GM21367 (cell line): ENCODE measurements around the gene KDM6B.
"Not testable (repeated sequence)": the region's sequence is repeated elsewhere in the genome, so short reads cannot be mapped to it uniquely, and the experiment has no call there.

ENCODE experiments used
- ATAC-seq: cut with Tn5 transposase; IDR thresholded peaks from one replicate; pipeline ENCODE4 v1.9.1; 2021; ENCODE audit not compliant: unreplicated experiment

KDM6B gene, protein sequence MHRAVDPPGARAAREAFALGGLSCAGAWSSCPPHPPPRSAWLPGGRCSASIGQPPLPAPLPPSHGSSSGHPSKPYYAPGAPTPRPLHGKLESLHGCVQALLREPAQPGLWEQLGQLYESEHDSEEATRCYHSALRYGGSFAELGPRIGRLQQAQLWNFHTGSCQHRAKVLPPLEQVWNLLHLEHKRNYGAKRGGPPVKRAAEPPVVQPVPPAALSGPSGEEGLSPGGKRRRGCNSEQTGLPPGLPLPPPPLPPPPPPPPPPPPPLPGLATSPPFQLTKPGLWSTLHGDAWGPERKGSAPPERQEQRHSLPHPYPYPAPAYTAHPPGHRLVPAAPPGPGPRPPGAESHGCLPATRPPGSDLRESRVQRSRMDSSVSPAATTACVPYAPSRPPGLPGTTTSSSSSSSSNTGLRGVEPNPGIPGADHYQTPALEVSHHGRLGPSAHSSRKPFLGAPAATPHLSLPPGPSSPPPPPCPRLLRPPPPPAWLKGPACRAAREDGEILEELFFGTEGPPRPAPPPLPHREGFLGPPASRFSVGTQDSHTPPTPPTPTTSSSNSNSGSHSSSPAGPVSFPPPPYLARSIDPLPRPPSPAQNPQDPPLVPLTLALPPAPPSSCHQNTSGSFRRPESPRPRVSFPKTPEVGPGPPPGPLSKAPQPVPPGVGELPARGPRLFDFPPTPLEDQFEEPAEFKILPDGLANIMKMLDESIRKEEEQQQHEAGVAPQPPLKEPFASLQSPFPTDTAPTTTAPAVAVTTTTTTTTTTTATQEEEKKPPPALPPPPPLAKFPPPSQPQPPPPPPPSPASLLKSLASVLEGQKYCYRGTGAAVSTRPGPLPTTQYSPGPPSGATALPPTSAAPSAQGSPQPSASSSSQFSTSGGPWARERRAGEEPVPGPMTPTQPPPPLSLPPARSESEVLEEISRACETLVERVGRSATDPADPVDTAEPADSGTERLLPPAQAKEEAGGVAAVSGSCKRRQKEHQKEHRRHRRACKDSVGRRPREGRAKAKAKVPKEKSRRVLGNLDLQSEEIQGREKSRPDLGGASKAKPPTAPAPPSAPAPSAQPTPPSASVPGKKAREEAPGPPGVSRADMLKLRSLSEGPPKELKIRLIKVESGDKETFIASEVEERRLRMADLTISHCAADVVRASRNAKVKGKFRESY (N-terminal part only)

DNA sequence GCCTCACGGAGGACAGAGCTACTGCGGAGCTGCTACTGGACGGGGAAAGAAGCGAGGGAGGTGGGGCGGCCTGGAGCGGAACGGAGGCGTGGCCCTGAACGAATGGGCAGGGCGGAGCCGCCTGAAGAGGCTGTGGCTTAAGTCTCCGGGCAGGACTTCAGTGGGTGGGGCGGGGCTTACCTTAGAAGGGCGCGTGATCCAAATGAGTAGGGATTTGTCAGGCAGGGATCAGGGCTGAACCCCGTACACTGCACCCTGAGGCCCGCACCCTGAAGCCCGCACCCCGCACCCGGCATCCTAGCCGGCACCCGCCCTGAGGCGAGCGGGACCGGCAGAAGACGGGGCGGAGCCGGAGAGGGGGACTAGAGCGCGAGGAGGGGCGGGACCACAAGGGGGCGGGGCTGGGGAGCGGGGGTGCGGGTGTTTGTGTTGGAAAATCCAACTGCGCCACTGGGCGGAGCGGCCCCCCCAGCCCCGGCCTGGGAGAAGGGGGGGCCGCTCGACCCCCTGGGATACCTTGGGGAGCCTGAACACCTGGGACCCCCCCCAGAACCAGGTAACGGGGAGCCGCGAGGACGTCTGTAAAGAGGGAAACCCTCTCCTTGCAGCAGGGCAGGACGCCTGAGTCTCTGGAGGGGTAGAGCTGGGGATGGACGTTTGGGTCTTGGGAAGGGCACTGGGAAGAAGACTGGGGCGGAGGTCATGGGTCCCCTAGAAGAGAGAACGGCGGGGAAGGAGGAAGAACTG is at the start of gene KDM6B:
KDM6B (plus strand) TSS at position 423 of the 747 bp plus-strand sequence. CDS start 11,338 bp downstream, outside the sequence.
- ATAC-seq, result peak; percentile 33

DNA sequence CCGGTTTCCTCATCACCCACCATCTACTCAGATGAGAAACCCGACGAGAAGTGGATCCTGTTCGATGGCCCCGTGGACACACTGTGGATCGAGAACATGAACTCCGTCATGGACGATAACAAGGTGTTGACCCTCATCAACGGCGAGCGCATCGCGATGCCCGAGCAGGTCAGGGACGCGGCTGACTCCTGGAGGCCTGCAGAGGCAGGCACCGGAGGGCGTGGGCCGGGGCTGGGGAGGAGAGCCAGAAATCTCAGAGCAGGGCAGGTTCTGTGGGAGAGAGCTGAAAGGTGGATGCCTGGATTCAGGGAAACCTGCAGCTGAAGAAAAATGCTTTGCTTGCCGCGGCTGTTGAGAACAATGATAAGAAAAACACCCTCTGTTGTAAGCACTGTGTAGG is 47.2 kb upstream of the KDM6B start:
- ATAC-seq, result no peak

DNA sequence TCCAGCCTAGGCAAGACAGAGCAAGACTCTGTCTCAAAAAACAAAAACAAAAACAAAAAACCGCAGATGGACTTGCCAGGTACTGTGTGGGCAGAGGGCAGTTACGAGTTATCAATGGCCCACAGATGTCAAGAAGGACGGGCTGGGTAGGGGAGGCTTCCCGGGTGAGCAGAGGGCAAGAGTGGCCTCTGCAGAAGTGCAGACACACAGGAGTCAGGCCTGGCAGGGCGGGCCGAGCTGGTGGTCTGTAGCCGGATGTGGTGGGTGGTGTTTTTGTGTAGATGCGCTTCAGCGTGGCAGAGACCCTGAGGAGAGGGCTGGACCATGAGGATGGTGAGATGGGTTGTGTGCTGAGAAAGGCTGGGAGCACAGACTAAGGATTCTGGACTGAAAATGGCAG is 44.9 kb upstream of the KDM6B start:
- ATAC-seq, result no peak

DNA sequence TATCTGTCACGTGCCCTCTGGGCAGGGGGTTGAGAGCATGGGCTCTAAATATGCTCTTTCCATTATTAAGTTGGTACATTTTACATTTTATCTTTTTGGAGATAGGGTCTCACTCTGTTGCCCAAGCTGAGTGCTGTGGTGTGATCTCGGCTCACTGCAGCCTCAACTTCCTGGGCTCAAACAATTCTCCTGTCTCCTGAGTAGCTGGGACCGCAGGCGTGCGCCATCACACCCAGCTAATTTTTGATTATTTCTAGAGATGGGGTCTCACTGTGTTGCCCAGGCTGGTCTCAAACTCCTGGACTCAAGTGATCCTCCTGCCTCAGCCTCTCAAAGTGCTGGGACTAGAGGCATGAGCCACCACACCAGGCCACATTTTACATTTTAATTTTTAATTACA is 43.9 kb upstream of the KDM6B start:
- ATAC-seq, result no peak

DNA sequence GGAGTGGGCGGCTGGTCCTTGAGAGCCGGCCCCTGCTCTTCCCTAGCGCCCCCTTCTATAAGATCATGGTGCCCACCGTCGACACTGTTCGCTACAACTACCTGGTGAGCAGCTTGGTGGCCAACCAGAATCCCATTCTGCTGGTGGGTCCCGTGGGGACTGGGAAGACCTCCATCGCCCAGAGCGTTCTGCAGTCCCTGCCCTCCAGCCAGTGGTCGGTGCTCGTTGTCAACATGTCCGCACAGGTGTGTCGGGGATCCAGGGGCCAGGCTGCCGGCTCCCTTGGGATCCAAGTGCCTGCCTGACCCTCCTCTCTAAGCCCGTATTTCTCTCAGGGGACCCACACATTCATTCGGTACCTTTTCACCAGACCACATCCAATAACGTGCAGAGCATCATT is 41.4 kb upstream of the KDM6B start:
- ATAC-seq, result no peak

DNA sequence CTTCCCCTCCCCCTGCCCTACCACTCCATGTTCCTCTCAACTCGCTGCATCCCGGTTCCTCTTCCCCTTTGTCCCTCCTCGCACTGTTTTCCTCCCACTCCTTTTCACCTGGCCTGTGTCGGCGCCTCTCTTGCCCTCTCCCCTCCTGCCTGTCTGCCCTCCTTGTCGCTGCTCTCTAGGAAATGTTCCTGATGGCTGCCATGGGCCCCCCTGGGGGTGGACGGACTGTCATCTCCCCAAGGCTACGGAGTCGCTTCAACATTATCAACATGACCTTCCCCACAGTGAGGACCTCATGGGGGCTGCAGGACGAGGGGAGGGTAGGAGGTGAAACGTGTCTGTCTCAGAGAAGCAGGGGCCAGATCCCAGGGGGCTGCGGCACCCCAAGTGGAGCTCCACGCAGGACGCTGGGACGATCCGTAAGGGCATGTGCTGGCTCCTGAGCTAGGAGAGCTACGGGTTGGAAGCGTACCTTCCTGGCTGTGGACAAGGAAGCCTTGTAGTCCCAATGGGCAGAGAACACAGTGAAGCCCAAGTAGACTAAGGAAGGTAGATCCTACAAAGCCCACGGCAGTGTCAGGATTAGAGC is 39.8 kb upstream of the KDM6B start:
- ATAC-seq, result no peak

DNA sequence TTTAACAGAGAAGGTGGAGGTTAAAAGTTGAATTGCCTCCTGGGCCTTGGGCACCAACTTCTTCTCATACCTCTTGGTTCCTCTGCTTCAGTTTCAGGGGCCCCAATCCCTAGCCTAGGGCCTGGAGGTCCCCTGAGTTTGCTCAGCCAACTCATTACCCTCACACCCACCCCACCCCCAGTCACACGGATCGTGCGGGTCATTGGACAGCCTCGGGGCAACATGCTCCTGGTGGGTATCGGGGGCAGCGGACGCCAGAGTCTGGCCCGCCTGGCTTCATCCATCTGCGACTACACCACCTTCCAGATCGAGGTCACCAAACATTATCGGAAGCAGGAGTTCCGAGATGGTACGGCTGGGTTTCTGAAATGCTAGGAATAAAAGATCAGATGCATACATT is 36.0 kb upstream of the KDM6B start:
- ATAC-seq, result no peak

DNA sequence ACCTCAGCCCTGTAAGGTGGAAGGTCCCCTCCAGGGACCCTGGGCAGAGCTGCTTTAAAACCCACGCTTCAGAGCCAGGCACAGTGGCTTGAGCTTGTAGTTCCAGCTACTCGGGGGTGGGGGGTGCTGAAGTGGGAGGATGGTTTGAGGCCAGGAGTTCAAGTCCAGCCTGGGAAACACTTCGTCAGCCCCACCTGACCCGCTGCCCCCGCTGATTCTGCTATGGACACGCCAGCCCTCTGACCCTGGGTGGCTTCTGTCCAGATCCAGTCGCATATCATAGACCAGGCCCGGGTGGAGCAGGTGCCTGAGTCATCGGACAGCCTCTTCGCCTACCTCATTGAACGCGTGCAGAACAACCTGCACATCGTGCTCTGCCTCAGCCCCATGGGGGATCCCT is 35.2 kb upstream of the KDM6B start:
- no peak for ATAC-seq

DNA sequence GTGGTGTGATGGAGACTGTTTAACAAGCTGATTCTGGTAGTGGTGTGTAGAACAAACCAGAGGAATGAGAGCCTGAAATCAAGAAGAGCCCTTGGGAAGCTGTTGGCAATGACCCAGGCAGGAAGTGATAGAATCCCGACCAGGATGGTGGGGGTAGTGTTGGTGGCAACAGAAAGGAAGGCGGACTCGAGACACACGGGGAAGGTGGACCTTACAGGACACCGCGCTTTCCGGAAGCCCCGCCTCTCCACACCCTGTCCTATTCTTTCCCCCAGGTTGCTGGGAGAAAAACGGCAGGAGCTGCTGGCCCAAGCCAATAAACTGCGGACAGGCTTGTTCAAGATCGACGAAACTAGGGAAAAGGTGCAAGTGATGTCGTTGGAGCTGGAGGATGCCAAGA is 30.0 kb upstream of the KDM6B start:
- no peak for ATAC-seq

DNA sequence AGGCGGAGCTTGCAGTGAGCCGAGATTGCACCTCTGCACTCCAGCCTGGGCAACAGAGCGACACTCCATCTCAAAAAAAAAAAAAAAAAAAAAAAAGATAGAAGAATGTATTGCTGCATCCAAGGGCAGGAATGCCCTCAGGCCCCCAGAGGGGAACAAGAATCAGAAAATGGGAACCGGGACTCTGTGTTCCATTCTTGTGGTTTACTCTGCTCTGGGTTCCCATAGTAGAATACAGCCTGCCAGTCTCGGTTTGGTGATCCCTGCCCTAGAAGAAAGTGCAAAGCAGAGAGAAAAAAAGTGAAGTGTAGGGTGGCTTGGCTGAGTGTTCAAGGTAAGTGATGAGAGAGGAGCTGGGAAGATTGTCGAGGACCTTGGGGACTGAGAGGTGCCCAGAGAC is 27.4 kb upstream of the KDM6B start:
- ATAC-seq, result no peak

DNA sequence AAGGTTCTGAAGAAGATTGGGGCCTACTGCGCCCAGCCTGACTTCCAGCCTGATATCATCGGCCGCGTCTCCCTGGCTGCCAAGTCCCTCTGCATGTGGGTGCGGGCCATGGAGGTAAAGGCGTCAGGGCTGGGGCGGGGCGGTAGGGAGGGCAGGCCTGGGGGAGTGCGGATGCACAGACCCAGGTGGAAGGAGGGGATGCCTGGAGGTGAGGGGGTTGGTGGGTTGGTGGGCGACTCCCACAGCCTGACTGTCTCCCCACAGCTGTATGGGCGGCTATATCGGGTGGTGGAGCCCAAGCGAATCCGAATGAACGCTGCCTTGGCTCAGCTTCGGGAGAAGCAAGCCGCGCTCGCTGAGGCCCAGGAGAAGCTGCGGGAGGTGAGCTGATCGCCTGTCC is 26.8 kb upstream of the KDM6B start:
- no peak for ATAC-seq

DNA sequence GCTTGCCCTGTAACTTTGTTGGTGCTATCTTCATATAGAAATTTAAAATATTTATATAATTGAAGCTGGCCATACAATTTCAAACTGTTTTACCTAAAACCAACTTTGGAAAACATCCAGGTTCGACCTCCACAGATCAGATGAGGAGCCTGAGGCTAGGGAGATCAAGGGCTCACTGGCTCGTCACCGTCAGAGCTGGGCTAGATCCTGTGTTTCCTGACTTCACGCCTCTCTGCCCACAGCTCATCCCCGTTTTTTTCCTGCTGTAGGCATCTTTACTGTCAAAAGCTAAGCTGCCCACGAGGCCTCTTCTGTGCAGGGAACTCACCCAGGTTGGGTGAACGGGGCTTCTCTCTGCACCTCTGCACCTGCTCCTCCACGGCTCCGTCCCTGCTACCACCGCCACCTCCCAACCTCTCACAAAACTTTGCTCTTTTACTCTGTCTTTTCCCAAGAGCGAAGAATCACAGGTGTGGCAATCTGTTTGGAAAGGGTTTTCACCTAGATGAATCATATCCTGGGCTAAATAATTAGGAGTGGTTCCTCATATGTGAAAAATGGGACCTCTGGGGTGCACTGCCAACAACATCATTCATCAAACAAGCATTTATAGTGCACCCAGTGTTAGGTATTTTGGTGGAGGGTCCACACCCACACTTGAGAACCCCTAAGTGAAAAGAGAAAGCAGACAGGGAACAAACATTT is 24.8 kb upstream of the KDM6B start:
- ATAC-seq, result no peak

DNA sequence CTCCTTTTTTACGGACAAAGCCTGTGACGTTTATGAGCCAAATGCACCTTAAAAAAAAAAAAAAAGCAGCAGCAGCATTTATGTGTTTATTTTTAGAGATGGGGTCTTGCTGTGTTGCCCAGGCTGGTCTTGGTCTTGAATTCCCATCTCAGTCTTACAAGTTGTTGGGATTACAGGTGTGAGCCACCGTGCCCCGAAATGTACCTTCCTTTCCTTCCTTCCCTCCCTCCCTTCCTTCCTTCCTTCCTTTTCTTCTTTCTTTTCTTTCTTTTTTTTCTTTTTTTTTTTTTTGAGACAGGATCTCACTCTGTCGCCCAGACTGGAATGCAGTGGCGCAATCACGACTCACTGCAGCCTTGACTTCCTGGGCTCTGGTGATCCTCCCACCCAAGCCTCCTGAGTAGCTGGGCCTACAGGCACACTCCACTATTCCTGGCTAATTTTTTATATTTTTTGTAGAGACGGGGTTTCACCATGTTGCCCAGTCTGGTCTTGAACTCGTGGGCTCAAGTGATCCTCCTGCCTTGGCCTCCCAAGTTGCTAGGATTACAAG is 24.1 kb upstream of the KDM6B start:
- ATAC-seq, result not testable (repeated sequence)

DNA sequence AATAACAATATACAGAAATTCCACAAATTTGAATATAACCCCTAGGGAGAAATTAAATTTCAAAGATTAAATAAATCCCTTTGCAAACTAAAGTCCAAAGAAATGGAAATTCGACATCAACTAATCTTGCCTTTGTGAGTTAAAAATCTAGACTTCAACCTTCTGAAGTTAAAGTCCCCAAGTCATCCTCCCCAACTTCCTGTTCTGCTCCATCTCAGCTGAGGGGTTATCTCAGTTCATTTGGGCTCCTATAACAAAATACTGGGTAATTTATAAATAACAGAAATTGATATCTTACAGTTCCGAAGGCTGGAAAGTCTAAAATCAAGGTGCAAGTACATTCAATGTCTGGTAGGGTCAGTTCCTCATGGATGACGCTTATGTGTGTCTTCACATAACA is 22.8 kb upstream of the KDM6B start:
- ATAC-seq, result no peak

DNA sequence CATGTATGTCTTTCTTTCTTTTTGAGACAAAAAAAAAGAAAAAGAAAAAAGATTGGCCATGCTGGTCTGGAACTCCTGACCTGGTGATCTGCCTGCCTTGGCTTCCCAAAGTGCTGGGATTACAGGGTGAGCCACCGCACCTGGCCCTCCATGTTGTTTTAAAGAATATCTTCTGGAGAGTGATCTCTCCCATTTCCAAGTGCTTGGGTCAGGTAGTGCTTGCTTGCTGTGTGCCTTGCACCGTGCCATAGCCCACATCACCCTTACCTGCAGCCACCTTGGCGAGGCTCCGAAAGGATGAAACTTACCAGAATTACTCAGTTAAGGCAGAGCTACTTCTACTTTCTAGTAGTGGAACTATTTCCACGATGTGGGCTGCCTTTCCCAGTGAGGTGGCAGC is 19.0 kb upstream of the KDM6B start:
- ATAC-seq, result no peak

DNA sequence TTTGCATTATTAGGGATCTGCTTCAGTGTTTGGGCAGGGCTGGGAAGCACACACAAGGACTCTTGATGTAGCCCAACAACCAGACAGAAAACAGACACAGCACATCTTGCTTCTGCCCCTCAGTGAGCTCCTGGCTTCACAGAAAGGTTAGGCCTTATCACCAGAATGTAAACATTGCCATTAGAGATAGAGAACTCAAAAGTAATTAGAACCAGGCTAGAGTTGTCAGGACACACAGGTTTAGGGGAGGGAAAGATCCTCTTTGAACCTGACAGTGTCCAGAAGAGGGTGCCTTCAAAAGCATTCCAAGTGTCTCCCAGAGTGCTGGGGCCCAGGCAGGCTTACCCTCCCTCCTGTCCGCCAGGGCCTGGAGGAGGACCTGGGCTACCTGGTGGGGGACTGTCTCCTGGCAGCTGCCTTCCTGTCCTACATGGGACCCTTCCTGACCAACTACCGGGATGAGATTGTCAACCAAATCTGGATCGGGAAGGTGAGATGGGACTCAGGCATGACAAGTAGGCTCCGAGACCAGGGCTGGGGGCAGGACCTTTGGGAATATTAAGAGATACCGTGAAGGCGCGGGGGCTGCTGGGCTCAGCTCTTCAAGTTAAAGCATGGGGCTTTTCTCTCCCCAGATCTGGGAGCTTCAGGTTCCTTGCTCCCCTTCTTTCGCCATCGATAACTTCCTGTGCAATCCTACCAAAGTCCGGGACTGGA is 16.9 kb upstream of the KDM6B start:
- no peak for ATAC-seq

DNA sequence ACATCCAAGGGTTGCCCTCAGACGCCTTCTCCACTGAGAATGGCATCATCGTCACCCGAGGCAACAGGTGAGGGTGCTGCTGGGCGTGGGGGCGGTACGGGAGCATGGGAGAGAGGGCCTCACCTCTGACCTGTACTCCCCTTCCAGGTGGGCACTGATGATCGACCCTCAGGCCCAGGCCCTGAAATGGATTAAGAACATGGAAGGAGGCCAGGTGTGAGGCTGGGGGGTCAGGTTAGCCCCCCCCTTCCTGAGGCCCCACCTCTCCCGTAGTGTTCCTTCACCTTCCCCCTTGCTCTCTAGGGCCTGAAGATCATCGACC is 16.4 kb upstream of the KDM6B start:
- no peak for ATAC-seq

DNA sequence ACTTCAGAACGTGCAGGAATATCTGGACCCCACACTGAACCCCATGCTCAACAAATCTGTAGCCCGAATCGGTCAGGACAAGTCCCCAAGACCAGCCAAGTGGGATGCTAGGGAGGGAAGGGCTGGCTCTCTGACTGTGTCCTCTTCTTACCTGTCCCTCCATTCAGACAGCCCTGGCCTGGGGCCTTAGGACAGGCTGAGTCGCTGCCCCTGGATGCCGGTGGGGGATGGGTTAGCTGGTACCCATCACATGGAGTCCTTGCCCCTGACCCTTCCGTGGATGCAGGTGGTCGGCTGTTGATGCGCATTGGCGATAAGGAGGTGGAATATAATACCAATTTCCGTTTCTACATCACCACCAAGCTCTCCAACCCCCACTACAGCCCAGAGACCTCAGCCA is 16.0 kb upstream of the KDM6B start:
- no peak for ATAC-seq
